MM.1S (cell line): ENCODE results near the gene SMARCA4.
"Not testable (repeated sequence)": the region's sequence is repeated elsewhere in the genome, so short reads cannot be mapped to it uniquely, and the experiment has no call there.

ENCODE experiments used
- DNase-seq: peaks from one replicate; pipeline ENCODE4 v3.0.0-alpha.2; 2015
- H2AFZ ChIP-seq: fragments of 300-600 bp; sonication (generic); 2 replicates; pipeline ENCODE4 v1.6.0; 2016; ENCODE audit warnings: antibody characterized with exemption, low read length
- H3F3A ChIP-seq: fragments of 300-600 bp; sonication (generic); 2 replicates; pipeline ENCODE4 v1.6.1; 2016; ENCODE audit warnings: mild to moderate bottlenecking, antibody characterized with exemption, low read length, moderate library complexity, mixed read lengths; ENCODE audit not compliant: insufficient read depth
- H3K27ac ChIP-seq: fragments of 300-600 bp; sonication (generic); 2 replicates; pipeline ENCODE4 v1.5.1; 2016; ENCODE audit warnings: mild to moderate bottlenecking, low read length
- H3K27me3 ChIP-seq: fragments of 300-600 bp; sonication (generic); replicated peaks from 2 replicates; pipeline ENCODE4 v1.6.0; 2016; ENCODE audit warnings: low read length; ENCODE audit not compliant: insufficient read depth
- H3K36me3 ChIP-seq: fragments of 300-600 bp; sonication (generic); replicated peaks from 2 replicates; pipeline ENCODE4 v1.6.1; 2016; ENCODE audit warnings: mild to moderate bottlenecking, low read length, mixed read lengths; ENCODE audit not compliant: insufficient read depth
- H3K4me1 ChIP-seq: fragments of 300-600 bp; sonication (generic); 2 replicates; pipeline ENCODE4 v1.6.1; 2016; ENCODE audit warnings: low read length, mixed read lengths
- H3K4me2 ChIP-seq: fragments of 300-600 bp; sonication (generic); 2 replicates; pipeline ENCODE4 v1.6.0; 2016; ENCODE audit warnings: low read depth, low read length
- H3K4me3 ChIP-seq: fragments of 300-600 bp; sonication (generic); 2 replicates; pipeline ENCODE4 v1.5.1; 2016; ENCODE audit warnings: low read length, mixed read lengths
- H3K79me2 ChIP-seq: fragments of 300-600 bp; sonication (generic); 2 replicates; pipeline ENCODE4 v1.6.1; 2016; ENCODE audit warnings: mixed run types, low read length, mixed read lengths
- H3K9ac ChIP-seq: fragments of 300-600 bp; sonication (generic); 2 replicates; pipeline ENCODE4 v1.6.1; 2016; ENCODE audit warnings: low read length, mixed read lengths
- H3K9me2 ChIP-seq: fragments of 300-600 bp; sonication (generic); replicated peaks from 2 replicates; pipeline ENCODE4 v1.6.1; 2016; ENCODE audit warnings: mild to moderate bottlenecking, low read length, mixed read lengths; ENCODE audit not compliant: insufficient read depth
- H3K9me3 ChIP-seq: fragments of 300-600 bp; sonication (generic); replicated peaks from 2 replicates; pipeline ENCODE4 v1.6.1; 2016; ENCODE audit warnings: mild to moderate bottlenecking, low read length, mixed read lengths; ENCODE audit not compliant: insufficient read depth
- H4K20me1 ChIP-seq: fragments of 300-600 bp; sonication (generic); 2 replicates; pipeline ENCODE4 v1.6.1; 2016; ENCODE audit warnings: mild to moderate bottlenecking, low read length, moderate library complexity, mixed read lengths; ENCODE audit not compliant: insufficient read depth
- CTCF ChIP-seq: fragments of 300-600 bp; sonication (generic); IDR thresholded peaks from 2 replicates; pipeline ENCODE4 v1.5.1; 2016; ENCODE audit warnings: antibody characterized with exemption, low read length, mixed read lengths
- EZH2 ChIP-seq: fragments of 300-600 bp; sonication (generic); optimal IDR thresholded peaks from 2 replicates; pipeline ENCODE3; 2017; ENCODE audit warnings: low read depth, mild to moderate bottlenecking, antibody characterized with exemption, low read length, mixed read lengths
- EZH2phosphoT487 ChIP-seq: fragments of 300-600 bp; sonication (generic); IDR thresholded peaks from 2 replicates; pipeline ENCODE4 v1.6.1; 2018; ENCODE audit warnings: antibody characterized with exemption, low read length

Gene SMARCA4

GRCh38 chr19:10945264-10945663, 15.6 kb upstream of the SMARCA4 start:
- no peak overlapping the region for H3K9ac ChIP-seq
- H3K9me3 ChIP-seq = no peaks in the 10 kb centered on the region
- peaks cover 9% of the 10 kb centered on the region for H3F3A ChIP-seq
- TF ChIP-seq EZH2 (no peak), CTCF (no peak), EZH2phosphoT487 (no peak)
- no peaks in the 10 kb centered on the region for H4K20me1 ChIP-seq
- H3K27me3 ChIP-seq = no peaks in the 10 kb centered on the region
- H3K4me1 ChIP-seq = peaks cover 11% of the 10 kb centered on the region
- H3K79me2 ChIP-seq = no peaks in the 10 kb centered on the region
- DNase-seq = no peak
- H2AFZ ChIP-seq = no peak overlapping the region
- no peak overlapping the region for H3K4me3 ChIP-seq
- H3K27ac ChIP-seq = no peak overlapping the region
- H3K9me2 ChIP-seq = no peaks in the 10 kb centered on the region
- H3K36me3 ChIP-seq = no peaks in the 10 kb centered on the region
- no peak overlapping the region for H3K4me2 ChIP-seq

GRCh38 chr19:10946958-10947657, 13.7 kb upstream of the SMARCA4 start:
- Histone ChIP-seq H3K4me3 (no peak overlapping the region), H2AFZ (no peak overlapping the region), H3F3A (no peaks in the 10 kb centered on the region), H3K9me2 (no peaks in the 10 kb centered on the region), H3K27ac (no peak overlapping the region), H4K20me1 (no peaks in the 10 kb centered on the region), H3K9ac (no peak overlapping the region), H3K4me1 (no peaks in the 10 kb centered on the region), H3K27me3 (no peaks in the 10 kb centered on the region), H3K9me3 (no peaks in the 10 kb centered on the region), H3K36me3 (no peaks in the 10 kb centered on the region), H3K79me2 (no peaks in the 10 kb centered on the region), H3K4me2 (no peak overlapping the region)
- TF ChIP-seq CTCF (no peak), EZH2 (no peak), EZH2phosphoT487 (no peak)
- DNase-seq = no peak

- H4K20me1 ChIP-seq = no peaks in the 10 kb centered on the region
- H3K4me1 ChIP-seq = no peaks in the 10 kb centered on the region
- no peak for TF ChIP-seq CTCF
- no peak for TF ChIP-seq EZH2
- no peak for TF ChIP-seq EZH2phosphoT487
- no peak overlapping the region for H2AFZ ChIP-seq
- H3K4me3 ChIP-seq = no peak overlapping the region
- no peaks in the 10 kb centered on the region for H3F3A ChIP-seq
- DNase-seq = no peak
- H3K9me2 ChIP-seq = no peaks in the 10 kb centered on the region
- H3K9me3 ChIP-seq = no peaks in the 10 kb centered on the region
- H3K27ac ChIP-seq = no peak overlapping the region
- H3K36me3 ChIP-seq = no peaks in the 10 kb centered on the region
- H3K27me3 ChIP-seq = no peaks in the 10 kb centered on the region
- H3K4me2 ChIP-seq = no peak overlapping the region
- no peak overlapping the region for H3K9ac ChIP-seq
- H3K79me2 ChIP-seq = no peaks in the 10 kb centered on the region
Measured at GRCh38 chr19:10952809-10953208, 8.0 kb upstream of the SMARCA4 start.

GRCh38 chr19:10959277-10959968, 1.4 kb upstream of the SMARCA4 start:
- DNase-seq, H3K9ac ChIP-seq, H3K36me3 ChIP-seq, H3K9me3 ChIP-seq, H3K9me2 ChIP-seq, H4K20me1 ChIP-seq, H3K27me3 ChIP-seq, H3K27ac ChIP-seq, H2AFZ ChIP-seq: not testable (repeated sequence)
- Histone ChIP-seq H3K4me3 (peak overlapping the region; percentile 86; the same call in 1 of the 2 replicates), H3K4me2 (peak overlapping the region; percentile 60; the same call in 1 of the 2 replicates), H3K79me2 (peaks cover 37% of the 10 kb centered on the region), H3F3A (peaks cover 24% of the 10 kb centered on the region), H3K4me1 (peaks cover 19% of the 10 kb centered on the region)
